Measurements from ENCODE around the gene TASP1.

DNA sequence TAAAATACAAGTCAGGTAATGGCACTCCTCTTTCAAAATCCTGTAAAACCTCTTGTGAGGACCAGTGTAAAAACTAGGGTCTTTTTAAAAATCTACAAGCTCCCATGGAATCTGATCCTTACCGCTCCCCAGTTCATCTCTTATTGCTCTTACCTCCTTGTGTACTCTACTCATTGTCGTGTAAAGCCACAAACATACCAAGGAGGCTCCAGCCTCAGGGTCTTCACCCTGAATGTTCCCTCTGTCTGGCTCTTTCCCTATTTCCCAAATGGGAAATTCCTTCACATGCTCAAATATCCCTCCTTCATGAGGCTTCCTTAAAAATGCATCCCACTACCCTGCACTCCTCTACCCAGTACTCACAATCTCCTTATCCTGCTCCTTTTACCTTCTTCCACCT, 67.1 kb downstream of the TASP1 start:
- TF ChIP-seq, protein P1, sequence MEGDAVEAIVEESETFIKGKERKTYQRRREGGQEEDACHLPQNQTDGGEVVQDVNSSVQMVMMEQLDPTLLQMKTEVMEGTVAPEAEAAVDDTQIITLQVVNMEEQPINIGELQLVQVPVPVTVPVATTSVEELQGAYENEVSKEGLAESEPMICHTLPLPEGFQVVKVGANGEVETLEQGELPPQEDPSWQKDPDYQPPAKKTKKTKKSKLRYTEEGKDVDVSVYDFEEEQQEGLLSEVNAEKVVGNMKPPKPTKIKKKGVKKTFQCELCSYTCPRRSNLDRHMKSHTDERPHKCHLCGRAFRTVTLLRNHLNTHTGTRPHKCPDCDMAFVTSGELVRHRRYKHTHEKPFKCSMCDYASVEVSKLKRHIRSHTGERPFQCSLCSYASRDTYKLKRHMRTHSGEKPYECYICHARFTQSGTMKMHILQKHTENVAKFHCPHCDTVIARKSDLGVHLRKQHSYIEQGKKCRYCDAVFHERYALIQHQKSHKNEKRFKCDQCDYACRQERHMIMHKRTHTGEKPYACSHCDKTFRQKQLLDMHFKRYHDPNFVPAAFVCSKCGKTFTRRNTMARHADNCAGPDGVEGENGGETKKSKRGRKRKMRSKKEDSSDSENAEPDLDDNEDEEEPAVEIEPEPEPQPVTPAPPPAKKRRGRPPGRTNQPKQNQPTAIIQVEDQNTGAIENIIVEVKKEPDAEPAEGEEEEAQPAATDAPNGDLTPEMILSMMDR (IDR thresholded peaks at IDR 0.05): no peak
- no peak for TF ChIP-seq POLR2A (IDR thresholded peaks at IDR 0.05)
